ENCODE results near the gene SERP1.
A peak's percentile ranks its signal among the peaks of the same experiment; 100 is the strongest.

SERP1 gene

DNA sequence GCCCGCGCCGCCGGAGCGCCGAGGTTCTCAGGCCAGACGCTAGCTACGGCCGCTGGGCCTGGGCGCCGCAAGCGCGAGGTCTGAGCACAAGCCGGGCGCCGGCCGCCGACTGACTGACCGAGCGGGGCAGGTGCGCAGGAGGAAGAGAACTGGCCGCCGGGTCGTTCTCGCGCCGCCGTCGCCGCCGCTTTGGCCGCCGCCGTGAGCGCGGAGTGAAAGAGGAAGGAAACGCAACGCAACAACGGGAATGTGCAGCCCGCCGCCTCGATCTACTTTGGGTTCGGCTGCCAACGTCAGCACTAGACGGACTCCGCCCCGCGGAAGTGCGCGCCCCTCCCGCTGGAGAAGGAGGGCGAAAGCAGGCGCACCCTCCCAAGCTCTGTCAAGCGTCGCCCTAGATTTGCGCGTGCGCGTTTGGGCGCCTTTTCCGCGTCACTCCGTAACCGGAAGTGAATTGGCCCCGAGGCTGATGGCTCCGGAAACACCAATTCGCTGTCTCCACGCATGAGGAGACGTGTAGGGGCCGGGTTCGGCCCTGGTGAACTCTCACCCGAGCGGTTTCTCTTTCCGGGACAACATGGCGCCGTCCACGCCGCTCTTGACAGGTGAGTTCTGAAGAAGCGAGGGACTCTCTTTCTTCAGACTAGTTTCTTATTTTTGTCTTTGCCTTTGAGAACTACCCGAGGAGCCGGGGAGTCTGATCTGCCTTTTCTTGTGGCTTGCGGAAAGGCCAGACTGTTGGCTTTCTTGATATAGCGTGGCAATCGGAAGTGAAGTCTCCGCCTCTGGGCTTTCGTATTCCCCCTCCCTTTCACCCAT is at the start of gene SERP1, which contains the start of gene EIF2A:
SERP1 (minus strand) TSS at position 271 of the 819 bp plus-strand sequence. CDS start 361 bp downstream, outside the sequence.
EIF2A (plus strand) TSS at position 562 of the 819 bp plus-strand sequence; CDS start at position 578, 16 bp downstream.
- in situ Hi-C loops (cut with MboI; ENCODE audit: low pct_unique_long_range_greater_than_20kb, low sequenced_read_pairs, unreplicated experiment): loop anchor here (25.0 kb wide), 2 partner anchors 316 to 591 kb away; no protein-coding TSS in a partner anchor
- TF ChIP-seq, protein P1, sequence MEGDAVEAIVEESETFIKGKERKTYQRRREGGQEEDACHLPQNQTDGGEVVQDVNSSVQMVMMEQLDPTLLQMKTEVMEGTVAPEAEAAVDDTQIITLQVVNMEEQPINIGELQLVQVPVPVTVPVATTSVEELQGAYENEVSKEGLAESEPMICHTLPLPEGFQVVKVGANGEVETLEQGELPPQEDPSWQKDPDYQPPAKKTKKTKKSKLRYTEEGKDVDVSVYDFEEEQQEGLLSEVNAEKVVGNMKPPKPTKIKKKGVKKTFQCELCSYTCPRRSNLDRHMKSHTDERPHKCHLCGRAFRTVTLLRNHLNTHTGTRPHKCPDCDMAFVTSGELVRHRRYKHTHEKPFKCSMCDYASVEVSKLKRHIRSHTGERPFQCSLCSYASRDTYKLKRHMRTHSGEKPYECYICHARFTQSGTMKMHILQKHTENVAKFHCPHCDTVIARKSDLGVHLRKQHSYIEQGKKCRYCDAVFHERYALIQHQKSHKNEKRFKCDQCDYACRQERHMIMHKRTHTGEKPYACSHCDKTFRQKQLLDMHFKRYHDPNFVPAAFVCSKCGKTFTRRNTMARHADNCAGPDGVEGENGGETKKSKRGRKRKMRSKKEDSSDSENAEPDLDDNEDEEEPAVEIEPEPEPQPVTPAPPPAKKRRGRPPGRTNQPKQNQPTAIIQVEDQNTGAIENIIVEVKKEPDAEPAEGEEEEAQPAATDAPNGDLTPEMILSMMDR (IDR thresholded peaks at IDR 0.05; ENCODE audit: extremely low read depth, insufficient read depth, missing control alignments): no peak
- peak; percentile 95 for DNase-seq (ENCODE audit: low spot score)

DNA sequence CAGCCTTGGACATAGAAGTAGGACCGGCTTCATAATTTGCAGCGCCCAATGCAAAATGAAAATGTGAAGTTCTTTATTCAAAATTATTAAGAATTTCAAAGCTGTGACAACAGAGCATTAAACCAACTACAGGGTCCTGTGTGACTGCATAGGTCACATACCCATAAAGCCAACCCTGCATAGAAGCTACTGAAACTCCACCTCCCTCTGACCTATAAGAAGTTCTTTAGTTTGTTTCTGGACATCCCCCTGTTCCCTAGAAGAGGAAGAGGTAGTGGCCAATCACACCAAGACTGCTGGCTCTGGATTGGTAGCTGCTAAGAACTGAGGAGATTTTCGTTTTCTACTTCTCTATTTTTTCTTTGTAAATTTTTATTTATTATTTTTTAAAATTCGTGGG is 47.9 kb upstream of the SERP1 start:
- no peak for DNase-seq (ENCODE audit: low spot score)
- TF ChIP-seq, protein P1 (IDR thresholded peaks at IDR 0.05; ENCODE audit: extremely low read depth, insufficient read depth, missing control alignments): no peak

DNA sequence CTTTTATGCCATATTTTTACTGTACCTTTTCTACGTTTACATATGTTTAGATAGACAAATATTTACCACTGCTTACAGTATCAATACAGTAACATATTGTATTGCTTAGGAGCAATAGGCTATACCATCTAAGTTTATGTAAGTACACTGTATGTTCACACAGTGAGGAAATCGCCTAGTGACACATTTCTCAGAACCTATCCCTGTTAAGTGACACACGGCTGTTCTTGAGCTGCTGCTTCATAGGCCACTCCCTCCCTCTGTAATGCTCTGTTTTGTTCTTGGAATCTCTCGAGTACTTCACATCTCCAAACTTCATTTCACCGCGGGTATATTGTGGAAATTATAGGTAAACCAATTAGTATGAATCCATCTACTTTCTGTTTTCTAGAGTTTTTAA is 43.5 kb upstream of the SERP1 start:
- in situ Hi-C loops (cut with MboI; ENCODE audit: low pct_unique_long_range_greater_than_20kb, low sequenced_read_pairs, unreplicated experiment): no loop called here
- DNase-seq (ENCODE audit: low spot score): no peak
- TF ChIP-seq, protein P1 (IDR thresholded peaks at IDR 0.05; ENCODE audit: extremely low read depth, insufficient read depth, missing control alignments): no peak

More for the DNA sequence above, 47.9 kb upstream of the SERP1 start:
- in situ Hi-C loops (cut with MboI; ENCODE audit: low pct_unique_long_range_greater_than_20kb, low sequenced_read_pairs, unreplicated experiment): no loop called here

DNA sequence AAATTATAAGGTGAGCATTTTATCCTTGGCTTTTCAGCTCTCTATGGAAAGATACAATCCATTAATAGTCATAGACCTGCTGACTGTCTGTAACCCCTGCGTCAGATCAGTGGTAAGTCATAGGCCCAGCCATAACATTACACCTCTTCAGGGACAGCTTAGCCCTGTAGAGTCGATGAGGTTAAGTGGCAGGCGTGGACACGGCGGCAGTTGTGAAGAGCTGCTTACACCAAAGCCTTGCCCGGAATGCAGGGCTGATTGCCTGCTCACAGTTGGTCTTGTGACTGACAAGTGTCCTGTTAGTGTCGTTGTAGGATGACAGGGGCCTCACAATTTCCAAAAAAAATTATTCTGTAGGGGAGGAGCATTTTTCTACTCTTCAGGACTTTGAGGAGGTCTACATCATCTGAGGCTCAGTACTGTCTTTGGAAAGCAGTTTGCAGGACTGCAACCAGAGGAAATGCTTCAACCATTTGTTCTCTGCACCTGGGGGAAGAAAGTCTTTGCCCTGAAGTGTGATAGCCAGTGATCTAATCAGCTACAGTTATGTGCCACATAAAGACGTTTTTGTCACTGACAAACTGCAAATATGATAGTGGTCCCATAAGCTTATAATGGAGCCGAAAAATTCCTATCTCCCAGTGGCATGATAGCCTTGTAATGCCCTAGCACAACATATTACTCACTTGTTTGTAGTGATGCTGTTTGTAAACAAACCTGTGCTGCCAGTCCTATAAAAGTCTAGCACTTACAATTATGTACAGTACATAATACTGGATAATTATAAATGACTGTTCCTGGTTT is 41.9 kb upstream of the SERP1 start:
- DNase-seq (ENCODE audit: low spot score): no peak
- TF ChIP-seq, protein P1 (IDR thresholded peaks at IDR 0.05; ENCODE audit: extremely low read depth, insufficient read depth, missing control alignments): no peak
- in situ Hi-C loops (cut with MboI; ENCODE audit: low pct_unique_long_range_greater_than_20kb, low sequenced_read_pairs, unreplicated experiment): no loop called here

DNA sequence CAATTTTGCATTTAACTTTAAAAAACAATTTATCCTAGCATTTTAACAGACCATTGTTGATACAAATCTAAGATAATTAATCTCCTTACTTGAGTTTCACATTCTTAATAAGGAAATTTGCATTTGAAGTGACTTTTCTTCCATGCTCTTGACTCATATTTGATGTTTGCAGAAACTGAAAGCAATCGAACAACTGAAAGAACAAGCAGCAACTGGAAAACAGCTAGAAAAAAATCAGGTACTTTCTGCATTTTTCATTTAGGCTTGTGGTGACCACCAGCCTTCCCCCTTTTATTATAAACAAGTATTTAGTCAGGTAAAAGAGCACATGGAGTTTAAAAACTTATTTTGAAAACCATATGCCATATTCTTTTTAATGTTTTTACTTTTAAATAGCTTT is 36.7 kb upstream of the SERP1 start:
- TF ChIP-seq, protein P1 (IDR thresholded peaks at IDR 0.05; ENCODE audit: extremely low read depth, insufficient read depth, missing control alignments): no peak
- in situ Hi-C loops (cut with MboI; ENCODE audit: low pct_unique_long_range_greater_than_20kb, low sequenced_read_pairs, unreplicated experiment): no loop called here
- peak; percentile 55 for DNase-seq (ENCODE audit: low spot score)

DNA sequence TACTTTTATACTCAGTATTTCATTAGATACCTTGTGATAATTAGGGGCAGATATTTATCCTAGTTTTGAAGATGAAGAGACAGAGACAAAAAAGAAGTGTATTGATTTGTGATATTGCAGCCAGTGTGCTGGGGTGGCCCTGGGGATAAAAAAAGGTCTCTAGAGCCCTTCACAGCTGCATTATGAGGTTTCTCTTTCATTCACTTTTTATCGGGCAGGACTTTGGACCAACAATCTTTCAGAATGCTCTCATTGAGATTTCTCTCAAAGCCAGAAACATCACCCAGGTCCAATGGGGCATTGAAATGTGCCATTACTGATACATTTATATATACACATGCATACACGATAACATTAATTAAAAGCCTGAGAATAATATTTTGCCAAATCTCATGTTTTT is 36.3 kb upstream of the SERP1 start:
- DNase-seq (ENCODE audit: low spot score): peak; percentile 42
- in situ Hi-C loops (cut with MboI; ENCODE audit: low pct_unique_long_range_greater_than_20kb, low sequenced_read_pairs, unreplicated experiment): no loop called here
- TF ChIP-seq, protein P1 (IDR thresholded peaks at IDR 0.05; ENCODE audit: extremely low read depth, insufficient read depth, missing control alignments): no peak
